Subcutaneous abdominal adipose tissue (tissue), 5 donors: ENCODE results near the gene NBPF6.
"Not testable (repeated sequence)": the region's sequence is repeated elsewhere in the genome, so short reads cannot be mapped to it uniquely, and the experiment has no call there.

Source experiments
- H3K27ac ChIP-seq: one replicate; pipeline ENCODE4 v1.7.0; 2013; ENCODE audit warnings: low read depth, mild to moderate bottlenecking, inconsistent platforms, low read length, moderate library complexity
- H3K27me3 ChIP-seq, 5 donors: one replicate each; pipeline ENCODE4 v1.7.0; 2013; ENCODE audit warnings: low read length in 5 of 5, inconsistent platforms in 1 of 5; ENCODE audit not compliant: control insufficient read depth in 5 of 5, insufficient read depth in 4 of 5
- H3K36me3 ChIP-seq, 5 donors: one replicate each; pipeline ENCODE4 v1.7.0; 2013; ENCODE audit warnings: low read length in 5 of 5; ENCODE audit not compliant: control insufficient read depth in 5 of 5, insufficient read depth in 5 of 5
- H3K4me1 ChIP-seq, 5 donors: one replicate each; pipeline ENCODE4 v1.7.0; 2013; ENCODE audit warnings: low read length in 5 of 5, mild to moderate bottlenecking in 3 of 5, moderate library complexity in 1 of 5; ENCODE audit not compliant: control insufficient read depth in 5 of 5, insufficient read depth in 5 of 5
- H3K4me3 ChIP-seq, 5 donors: one replicate each; pipeline ENCODE4 v1.7.0; 2013; ENCODE audit warnings: low read length in 5 of 5, low read depth in 1 of 5
- H3K9ac ChIP-seq, 5 donors: one replicate each; pipeline ENCODE4 v1.7.0; 2013; ENCODE audit warnings: low read length in 5 of 5, mild to moderate bottlenecking in 4 of 5, moderate library complexity in 3 of 5
- H3K9me3 ChIP-seq, 5 donors: one replicate each; pipeline ENCODE4 v1.7.0; 2013; ENCODE audit warnings: low read length in 5 of 5; ENCODE audit not compliant: control insufficient read depth in 5 of 5
- donor health status: healthy.
- donor health status: healthy.
- donor health status: healthy.
- donor health status: healthy.
- donor health status: healthy.

The NBPF6 gene

DNA sequence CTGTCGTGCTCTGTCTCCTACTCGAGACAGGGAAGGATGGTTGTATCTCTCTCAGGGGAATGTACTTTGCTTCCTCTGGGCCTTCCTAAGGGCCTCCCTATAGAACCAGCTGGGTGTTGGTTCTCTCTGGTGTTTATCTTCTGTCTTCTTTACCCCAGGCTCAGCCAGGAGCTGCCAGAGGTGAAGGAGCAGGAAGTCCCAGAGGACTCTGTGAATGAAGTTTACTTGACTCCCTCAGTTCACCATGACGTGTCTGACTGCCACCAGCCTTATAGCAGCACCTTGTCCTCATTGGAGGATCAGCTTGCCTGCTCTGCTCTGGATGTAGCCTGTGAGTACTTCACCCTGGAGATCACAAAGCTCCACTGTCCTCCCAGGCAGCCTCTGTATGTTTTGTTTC is 11.6 kb downstream of the NBPF6 start:
- not testable (repeated sequence) for H3K27ac ChIP-seq, H3K9me3 ChIP-seq

DNA sequence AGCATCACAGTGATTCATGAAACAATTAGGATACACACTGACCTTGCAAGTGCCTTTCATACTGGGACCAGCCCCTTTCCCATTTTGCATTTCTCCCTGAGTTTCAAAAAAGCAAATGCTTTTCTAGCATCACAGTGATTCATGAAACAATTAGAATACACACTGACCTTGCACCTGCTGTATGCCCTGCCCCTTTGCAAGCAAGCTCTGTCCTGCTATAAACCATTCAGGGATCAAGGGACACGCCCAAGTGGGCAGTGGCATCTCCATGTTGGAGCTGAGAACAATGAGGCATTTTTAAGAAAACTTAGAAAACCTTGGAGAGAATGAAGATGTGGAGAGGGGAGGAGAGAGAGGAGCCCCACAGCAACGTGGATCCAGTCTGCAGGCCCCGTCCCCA is 13.8 kb downstream of the NBPF6 start:
- not testable (repeated sequence) for H3K27me3 ChIP-seq, H3K9me3 ChIP-seq, H3K27ac ChIP-seq, H3K4me3 ChIP-seq, H3K9ac ChIP-seq, H3K4me1 ChIP-seq, H3K36me3 ChIP-seq

More for the DNA sequence above, 11.6 kb downstream of the NBPF6 start:
- not testable (repeated sequence) for H3K36me3 ChIP-seq, H3K27me3 ChIP-seq, H3K4me3 ChIP-seq, H3K9ac ChIP-seq, H3K4me1 ChIP-seq

DNA sequence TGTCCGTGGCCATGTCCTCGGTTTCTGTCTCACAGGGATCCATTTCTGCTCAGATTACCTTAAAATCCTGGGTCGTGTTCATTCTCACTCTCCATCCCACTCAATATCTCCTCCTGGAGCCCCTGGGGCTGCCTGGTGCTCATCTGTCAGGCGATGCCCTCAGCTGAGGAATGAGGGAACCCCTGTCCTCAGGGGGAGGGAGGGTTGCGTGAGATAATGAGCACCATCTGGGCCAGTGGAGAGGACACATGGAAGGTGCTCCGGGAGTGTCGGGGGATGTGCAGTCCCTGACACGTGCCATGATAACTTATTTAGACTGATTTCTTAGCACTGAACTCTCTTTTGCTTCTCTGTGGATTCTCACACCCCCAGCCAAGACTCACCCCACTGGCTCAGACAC is 16.0 kb downstream of the NBPF6 start:
- H3K4me3 ChIP-seq, H3K9ac ChIP-seq, H3K36me3 ChIP-seq, H3K27me3 ChIP-seq, H3K27ac ChIP-seq, H3K9me3 ChIP-seq, H3K4me1 ChIP-seq: not testable (repeated sequence)

DNA sequence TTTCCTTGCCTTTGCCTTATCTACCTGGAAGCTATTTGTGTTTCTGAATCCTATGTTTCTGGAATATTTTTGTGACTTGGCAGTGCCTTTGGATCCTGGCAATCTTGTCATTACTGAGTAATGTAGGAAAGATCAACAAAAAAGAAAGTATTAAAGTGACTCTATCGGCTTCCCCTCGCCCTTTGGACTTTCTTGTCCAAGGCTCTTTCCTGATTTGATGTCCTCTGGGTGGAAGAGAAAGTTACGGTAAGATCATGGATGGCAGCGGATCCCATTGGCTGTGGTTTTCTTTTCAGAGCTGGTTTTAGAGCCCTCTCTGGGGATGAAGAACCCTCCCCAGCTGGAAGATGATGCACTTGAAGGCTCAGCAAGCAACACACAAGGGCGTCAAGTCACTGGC is 17.0 kb downstream of the NBPF6 start:
- H3K27ac ChIP-seq, H3K27me3 ChIP-seq, H3K36me3 ChIP-seq, H3K4me3 ChIP-seq, H3K9ac ChIP-seq, H3K9me3 ChIP-seq, H3K4me1 ChIP-seq: not testable (repeated sequence)

DNA sequence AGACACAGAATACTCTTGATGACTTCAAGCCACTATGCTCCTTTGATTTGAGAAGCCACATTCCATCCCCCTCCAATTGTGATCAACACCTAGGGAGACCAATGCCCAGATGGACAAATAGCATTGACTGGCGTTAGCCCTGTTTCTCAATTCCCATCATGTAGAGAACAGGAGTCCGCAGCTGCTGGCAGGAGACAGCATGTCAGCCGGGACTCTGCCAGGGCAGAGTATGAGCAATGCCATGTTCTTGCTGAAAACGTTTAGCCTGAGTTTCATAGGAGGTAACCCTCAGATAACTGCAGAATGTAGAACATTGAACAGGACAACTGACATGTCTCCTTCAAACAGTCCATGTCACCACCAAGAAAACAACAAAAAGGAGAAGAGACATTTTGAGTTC is 20.6 kb downstream of the NBPF6 start:
- not testable (repeated sequence) for H3K4me1 ChIP-seq, H3K4me3 ChIP-seq

DNA sequence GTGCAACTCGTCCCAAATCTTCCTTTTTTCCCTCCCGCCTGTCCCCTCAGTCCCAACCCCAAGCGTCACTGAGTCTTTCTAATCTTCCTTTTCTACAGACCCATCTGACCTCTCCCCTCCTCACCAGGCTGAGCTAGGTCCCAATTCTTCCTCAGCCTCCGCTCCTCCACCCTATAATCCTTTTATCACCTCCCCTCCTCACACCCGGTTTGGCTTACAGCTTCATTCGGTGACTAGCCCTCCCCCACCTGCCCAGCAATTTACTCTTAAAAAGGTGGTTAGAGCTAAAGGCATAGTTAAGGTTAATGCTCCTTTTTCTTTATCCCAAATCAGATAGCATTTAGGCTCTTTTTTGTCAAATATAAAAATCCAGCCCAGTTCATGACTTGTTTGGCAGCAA is 24.4 kb downstream of the NBPF6 start:
- not testable (repeated sequence) for H3K4me3 ChIP-seq, H3K36me3 ChIP-seq, H3K9me3 ChIP-seq, H3K27ac ChIP-seq, H3K27me3 ChIP-seq, H3K9ac ChIP-seq, H3K4me1 ChIP-seq

More for the DNA sequence above, 20.6 kb downstream of the NBPF6 start:
- not testable (repeated sequence) for H3K36me3 ChIP-seq, H3K27ac ChIP-seq, H3K9ac ChIP-seq, H3K27me3 ChIP-seq, H3K9me3 ChIP-seq

DNA sequence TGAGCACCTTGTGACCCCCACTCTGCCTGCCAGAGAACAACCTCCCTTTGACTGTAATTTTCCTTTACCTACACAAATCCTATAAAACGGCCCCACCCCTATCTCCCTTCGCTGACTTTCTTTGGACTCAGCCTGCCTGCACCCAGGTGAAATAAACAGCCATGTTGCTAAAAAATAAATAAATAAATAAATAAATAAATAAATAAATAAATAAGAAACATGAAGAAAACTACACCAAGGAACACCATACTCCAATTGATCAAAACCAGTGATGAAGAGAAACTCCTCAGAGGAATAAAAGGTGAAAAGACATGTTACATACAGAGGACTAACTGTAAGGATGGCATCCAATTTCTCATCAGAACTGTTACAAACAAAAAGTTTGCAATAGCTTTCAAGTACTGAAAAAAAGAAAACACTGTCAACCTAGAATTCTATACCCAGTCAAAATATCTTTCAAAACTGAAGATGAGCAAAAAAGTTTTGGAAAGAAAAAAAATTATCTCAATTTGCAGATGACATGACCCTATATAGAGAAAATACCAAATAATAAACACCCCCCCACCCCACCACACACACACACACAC is 28.4 kb downstream of the NBPF6 start:
- H3K9me3 ChIP-seq, result peaks cover 0 to 18% (median 9%) of the 10 kb centered on the region in 5 donors
- no peak overlapping the region for H3K9ac ChIP-seq
- H3K27me3 ChIP-seq, result no peaks in the 10 kb centered on the region
- H3K4me3 ChIP-seq, result no peak overlapping the region
- no peak overlapping the region for H3K27ac ChIP-seq
- peaks cover 0 to 11% (median 5%) of the 10 kb centered on the region in 5 donors for H3K4me1 ChIP-seq
- no peaks in the 10 kb centered on the region for H3K36me3 ChIP-seq

DNA sequence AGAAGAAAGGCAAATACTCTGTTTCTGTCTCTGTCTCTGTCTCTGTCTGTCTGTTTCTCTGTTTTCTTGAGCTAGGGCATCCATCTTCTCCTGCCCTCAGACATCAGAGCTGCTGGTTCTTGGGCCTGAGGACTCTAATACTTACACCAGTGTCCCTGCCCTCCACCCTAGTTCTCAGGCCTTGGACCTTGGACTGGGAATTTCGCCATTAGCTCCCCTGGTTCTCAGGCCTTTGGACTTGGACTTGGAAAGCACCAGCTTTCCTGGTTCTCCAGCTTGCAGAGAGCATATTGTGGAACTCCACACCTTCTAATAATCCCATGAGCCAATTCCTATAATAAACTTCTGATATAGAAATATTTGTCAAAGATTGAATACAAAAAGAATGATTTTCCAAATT is 32.6 kb downstream of the NBPF6 start:
- Histone ChIP-seq H3K27ac (no peak overlapping the region), H3K4me3 (no peak overlapping the region), H3K9me3 (peaks cover 0 to 18% (median 14%) of the 10 kb centered on the region in 5 donors), H3K27me3 (no peaks in the 10 kb centered on the region), H3K4me1 (peaks cover 0 to 11% (median 5%) of the 10 kb centered on the region in 5 donors), H3K36me3 (no peaks in the 10 kb centered on the region), H3K9ac (no peak overlapping the region)

DNA sequence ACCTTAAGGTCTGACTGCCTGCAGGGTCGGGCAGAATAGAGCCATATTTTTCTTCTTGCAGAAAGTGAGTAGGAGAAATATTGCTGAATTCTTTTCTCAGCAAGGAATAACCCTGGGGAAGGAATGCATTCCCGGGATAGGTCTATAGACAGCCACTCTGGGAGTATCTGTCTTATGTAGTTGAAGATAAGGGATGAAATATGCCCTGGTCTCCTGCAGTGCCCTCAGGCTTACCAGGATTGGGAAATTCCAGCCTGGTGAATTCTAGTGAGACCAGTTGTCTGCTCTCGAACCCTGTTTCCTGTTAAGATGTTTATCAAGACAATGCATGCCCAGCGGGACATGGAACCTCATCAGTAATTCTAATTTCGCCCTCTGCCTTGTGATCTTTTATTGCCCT is 35.8 kb downstream of the NBPF6 start:
- H3K27ac ChIP-seq, H3K9ac ChIP-seq, H3K27me3 ChIP-seq, H3K36me3 ChIP-seq, H3K4me3 ChIP-seq, H3K9me3 ChIP-seq: not testable (repeated sequence)
- peaks cover 0 to 11% (median 5%) of the 10 kb centered on the region in 5 donors for H3K4me1 ChIP-seq

DNA sequence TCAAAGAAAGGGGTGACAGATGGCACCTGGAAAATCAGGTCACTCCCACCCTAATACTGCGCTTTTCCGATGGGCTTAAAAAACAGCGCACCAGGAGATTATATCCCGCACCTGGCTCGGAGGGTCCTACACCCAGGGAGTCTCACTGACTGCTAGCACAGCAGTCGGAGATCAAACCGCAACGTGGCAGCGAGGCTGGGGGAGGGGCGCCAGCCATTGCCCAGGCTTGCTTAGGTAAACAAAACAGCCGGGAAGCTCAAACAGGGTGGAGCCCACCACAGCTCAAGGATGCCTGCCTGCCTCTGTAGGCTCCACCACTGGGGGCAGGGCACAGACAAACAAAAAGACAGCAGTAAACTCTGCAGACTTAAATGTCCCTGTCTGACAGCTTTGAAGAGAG is 36.6 kb downstream of the NBPF6 start:
- not testable (repeated sequence) for H3K4me1 ChIP-seq, H3K27me3 ChIP-seq, H3K27ac ChIP-seq, H3K4me3 ChIP-seq, H3K9me3 ChIP-seq, H3K36me3 ChIP-seq, H3K9ac ChIP-seq

DNA sequence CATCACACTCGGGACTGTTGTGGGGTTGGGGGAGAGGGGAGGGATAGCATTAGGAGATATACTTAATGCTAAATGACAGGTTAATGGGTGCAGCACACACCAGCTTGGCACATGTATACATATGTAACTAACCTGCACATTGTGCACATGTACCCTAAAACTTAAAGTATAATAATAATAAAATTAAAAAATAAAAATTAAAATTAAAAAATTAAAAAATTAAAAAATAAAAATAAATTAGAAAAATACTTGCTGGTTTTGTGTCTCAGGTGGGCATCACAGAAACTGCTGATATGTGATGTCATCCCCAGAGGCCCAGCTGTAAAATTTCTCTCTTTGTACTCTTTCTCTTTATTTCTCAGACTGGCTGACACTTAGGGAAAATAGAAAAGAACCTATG is 44.9 kb downstream of the NBPF6 start:
- not testable (repeated sequence) for H3K36me3 ChIP-seq, H3K27ac ChIP-seq, H3K27me3 ChIP-seq, H3K4me3 ChIP-seq, H3K9me3 ChIP-seq, H3K4me1 ChIP-seq, H3K9ac ChIP-seq
